ENCODE results near the gene C20orf204. TPM values are rescaled to one million over a fixed set of nuclear protein-coding genes. Genes with fewer than 3 reads are reported as not detected.

Gene C20orf204
- total and polyA plus RNA-seq, 3 donors from 2014 or later, result 2.9 to 8.3 (median 4.5) TPM

- H3K36me3 ChIP-seq (ENCODE audit: low read depth, missing control alignments), result no peaks in the 10 kb centered on the region
- H3K4me3 ChIP-seq, result no peak overlapping the region
- H3K27me3 ChIP-seq, result no peaks in the 10 kb centered on the region
- DNase-seq, result no peak
- WGBS, 2 donors, result 59 to 68% methylated on average over 27 of the region's 27 CpGs
- TF ChIP-seq POLR2A (IDR thresholded peaks at IDR 0.05), result no peak
- TF ChIP-seq CTCF (IDR thresholded peaks at IDR 0.05), result no peak
- intact Hi-C loops (cut with DNase I; ENCODE audit: low total_unique reads), result no loop called here
- H3K9me3 ChIP-seq, result no peaks in the 10 kb centered on the region
- H3K27ac ChIP-seq, result no peak overlapping the region
- peaks cover 20% of the 10 kb centered on the region for H3K4me1 ChIP-seq
Observed at GRCh38 chr20:64065062-64065973, 29.3 kb downstream of the C20orf204 start.

GRCh38 chr20:64065974-64066343 lies 30.0 kb downstream of the C20orf204 start:
- TF ChIP-seq CTCF (IDR thresholded peaks at IDR 0.05), result no peak
- Histone ChIP-seq H3K4me1 (peaks cover 20% of the 10 kb centered on the region), H3K27me3 (no peaks in the 10 kb centered on the region), H3K27ac (no peak overlapping the region), H3K9me3 (no peaks in the 10 kb centered on the region), H3K36me3 (ENCODE audit: low read depth, missing control alignments) (no peaks in the 10 kb centered on the region), H3K4me3 (no peak overlapping the region)
- intact Hi-C loops (cut with DNase I; ENCODE audit: low total_unique reads), result no loop called here
- WGBS, 2 donors, result 59 to 80% methylated on average over 1 to 5 of the region's 5 CpGs
- no peak for DNase-seq

GRCh38 chr20:64067005-64067632 lies 31.1 kb downstream of the C20orf204 start:
- Histone ChIP-seq H3K9me3 (no peaks in the 10 kb centered on the region), H3K27ac (no peak overlapping the region), H3K4me1 (peaks cover 20% of the 10 kb centered on the region), H3K36me3 (ENCODE audit: low read depth, missing control alignments) (no peaks in the 10 kb centered on the region), H3K27me3 (no peaks in the 10 kb centered on the region), H3K4me3 (no peak overlapping the region)
- TF ChIP-seq CTCF (IDR thresholded peaks at IDR 0.05), result no peak
- TF ChIP-seq POLR2A (IDR thresholded peaks at IDR 0.05), result no peak
- intact Hi-C loops (cut with DNase I; ENCODE audit: low total_unique reads), result no loop called here
- DNase-seq, result no peak
- 71 to 86% methylated on average over 2 to 6 of the region's 6 CpGs for WGBS, 2 donors

- Histone ChIP-seq H3K27me3 (no peaks in the 10 kb centered on the region), H3K9me3 (no peaks in the 10 kb centered on the region), H3K4me3 (no peak overlapping the region), H3K27ac (no peak overlapping the region), H3K36me3 (ENCODE audit: low read depth, missing control alignments) (no peaks in the 10 kb centered on the region), H3K4me1 (peaks cover 14% of the 10 kb centered on the region)
- no peak for DNase-seq
- WGBS, 2 donors, result 77 to 78% methylated on average over 9 to 12 of the region's 12 CpGs
- TF ChIP-seq CTCF (IDR thresholded peaks at IDR 0.05), result no peak
- TF ChIP-seq POLR2A (IDR thresholded peaks at IDR 0.05), result no peak
- intact Hi-C loops (cut with DNase I; ENCODE audit: low total_unique reads), result no loop called here
Observed at GRCh38 chr20:64067733-64068307, 31.8 kb downstream of the C20orf204 start.

Measured in testis (tissue), 3 donors.